Mucosa of descending colon (tissue), 3 donors: Measurements from ENCODE around the gene RBM26. TPM values are rescaled to one million over a fixed set of nuclear protein-coding genes. Genes with fewer than 3 reads are reported as not detected.

Experiments used
- ATAC-seq: fragments of 200-7000 bp; cut with Tn5 transposase; one replicate; pipeline ENCODE4 v1.9.1; 2020; ENCODE audit warnings: mild to moderate bottlenecking, moderate library complexity
- DNase-seq, 3 donors: peaks; one replicate each; pipeline ENCODE4 v3.0.0-alpha.2; 2020
- H3K36me3 ChIP-seq: fragments of 200-600 bp; one replicate; pipeline ENCODE4 v1.8.0; 2021; ENCODE audit warnings: low read depth, mild to moderate bottlenecking
- H3K4me1 ChIP-seq: fragments of 200-600 bp; one replicate; pipeline ENCODE4 v1.8.0; 2021; ENCODE audit warnings: low read depth, mild to moderate bottlenecking
- H3K4me3 ChIP-seq: fragments of 200-600 bp; one replicate; pipeline ENCODE4 v1.8.0; 2021; ENCODE audit warnings: mild to moderate bottlenecking
- H3K9me3 ChIP-seq: fragments of 200-600 bp; one replicate; pipeline ENCODE4 v1.8.0; 2021; ENCODE audit warnings: mild to moderate bottlenecking
- CTCF ChIP-seq: fragments of 200-600 bp; IDR thresholded peaks from one replicate; pipeline ENCODE4 v1.8.0; 2022; ENCODE audit warnings: antibody characterized with exemption, mild to moderate bottlenecking
- intact Hi-C, 2 donors: fragments of 100-400 bp; cut with DNase I in 1 of 2; cut with micrococcal nuclease in 1 of 2; formaldehyde crosslinking; loops; one replicate each; pipeline versions ENCODE4 v1.11.0 to v1.11.1; 2022; cut with DNase I, micrococcal nuclease
- long read RNA-seq, 2 donors: library from polyadenylated mRNA; unstranded; transcript quantifications; one replicate each; pipeline ENCODE4 v2.0.0, GENCODE V29; 2019 to 2021
- total RNA-seq, 3 donors: library from RNA; stranded (reverse); fragmentation: NEBNext Ultra II Directional in 2 of 3; extraction: Animal tissue kit (Norgen Biotek cat#: 25700) in 2 of 3; gene quantifications; one replicate each; pipeline versions ENCODE4 v1.2.1 to v1.2.4, GENCODE V29; 2021 to 2023
- donor health status: DM: no; HTN: no; CAD: no; lungs with moderate emphysema.
- donor health status: DM: no; HTN: no; CAD: no.
- donor health status: DM: no; HTN: yes; CAD: no.

RBM26 gene
- 10 to 100 TPM; 34.0 to 42.8 (median 35.6) TPM for total RNA-seq
- long read RNA-seq, donor 1, full-length matches to known transcripts: 4 of 17 reads
- long read RNA-seq, donor 1, partial matches to known transcripts: 6 of 17 reads
- long read RNA-seq, donor 1, other reads (novel, unspliced or antisense): 7 of 17 reads
- long read RNA-seq, donor 2, partial matches to known transcripts: 0 of 3 reads
- long read RNA-seq, donor 2, other reads (novel, unspliced or antisense): 2 of 3 reads

GRCh38 chr13:79405831-79406596, at the start of gene RBM26:
RBM26 (minus strand) TSS chr13:79406255; CDS start chr13:79405774, 481 bp downstream.
- intact Hi-C loops: no loop called here
- ATAC-seq: peak; percentile 87
- peak; percentile 93 to 97 (median 94) for DNase-seq
- peaks cover 42% of the 10 kb centered on the region for H3K4me1 ChIP-seq
- no peaks in the 10 kb centered on the region for H3K9me3 ChIP-seq
- peak within 1 kb of the TSS; percentile 95 for H3K4me3 ChIP-seq
- H3K36me3 ChIP-seq: no peaks in the 10 kb centered on the region
- no peak for TF ChIP-seq CTCF

GRCh38 chr13:79455331-79455730, 49.3 kb upstream of the RBM26 start:
- no peak for ATAC-seq
- H3K4me3 ChIP-seq: no peak overlapping the region

GRCh38 chr13:79452239-79452913, 46.3 kb upstream of the RBM26 start:
- no peak for TF ChIP-seq CTCF

More at GRCh38 chr13:79455331-79455730, 49.3 kb upstream of the RBM26 start:
- H3K36me3 ChIP-seq: no peaks in the 10 kb centered on the region
- TF ChIP-seq CTCF: no peak
- DNase-seq: no peak
- intact Hi-C loops: no loop called here
- no peaks in the 10 kb centered on the region for H3K4me1 ChIP-seq
- no peaks in the 10 kb centered on the region for H3K9me3 ChIP-seq

GRCh38 chr13:79451500-79451962, 45.5 kb upstream of the RBM26 start:
- ATAC-seq (peak; percentile 80), DNase-seq (peak; percentile 31 to 58 (median 38))
- Histone ChIP-seq H3K4me3 (no peak overlapping the region), H3K4me1 (no peaks in the 10 kb centered on the region), H3K36me3 (no peaks in the 10 kb centered on the region), H3K9me3 (no peaks in the 10 kb centered on the region)
- intact Hi-C loops: no loop called here
- TF ChIP-seq CTCF: no peak

More at GRCh38 chr13:79452239-79452913, 46.3 kb upstream of the RBM26 start:
- no peak for ATAC-seq
- intact Hi-C loops: no loop called here
- no peak overlapping the region for H3K4me3 ChIP-seq
- H3K4me1 ChIP-seq: no peaks in the 10 kb centered on the region
- H3K36me3 ChIP-seq: no peaks in the 10 kb centered on the region
- H3K9me3 ChIP-seq: no peaks in the 10 kb centered on the region
- no peak for DNase-seq

GRCh38 chr13:79450110-79450509, 44.1 kb upstream of the RBM26 start:
- no peak for ATAC-seq
- intact Hi-C loops: no loop called here
- H3K9me3 ChIP-seq: no peaks in the 10 kb centered on the region
- H3K36me3 ChIP-seq: no peaks in the 10 kb centered on the region
- no peak overlapping the region for H3K4me3 ChIP-seq
- no peak for TF ChIP-seq CTCF
- H3K4me1 ChIP-seq: no peaks in the 10 kb centered on the region
- DNase-seq: no peak
